ENCODE results near the gene CPLANE2. TPM values are rescaled to one million over a fixed set of nuclear protein-coding genes. Genes with fewer than 3 reads are reported as not detected.

Gene CPLANE2
- total RNA-seq, 1 experiment from 2014 or later, result 5.0 TPM

GRCh38 chr1:16229976-16230740, 6.8 kb downstream of the CPLANE2 start (continued):
- no peak for TF ChIP-seq NR2C2 (CRISPR knock-in tag; IDR thresholded peaks at IDR 0.05)
- no peak for TF ChIP-seq GRHL2 (CRISPR knock-in tag; IDR thresholded peaks at IDR 0.05; ENCODE audit: insufficient replicate concordance, severe bottlenecking)
- no peak for TF ChIP-seq TP53 (CRISPR knock-in tag; IDR thresholded peaks at IDR 0.05)
- no peak for TF ChIP-seq MYBL2 (CRISPR knock-in tag; IDR thresholded peaks at IDR 0.05)
- no peak for TF ChIP-seq OVOL2 (CRISPR knock-in tag; IDR thresholded peaks at IDR 0.05; ENCODE audit: borderline replicate concordance)
- no peak for TF ChIP-seq E2F5 (CRISPR knock-in tag; IDR thresholded peaks at IDR 0.05)
- TF ChIP-seq IRF2 (CRISPR knock-in tag; IDR thresholded peaks at IDR 0.05; ENCODE audit: borderline replicate concordance, low read depth), result no peak
- TF ChIP-seq, protein P1, sequence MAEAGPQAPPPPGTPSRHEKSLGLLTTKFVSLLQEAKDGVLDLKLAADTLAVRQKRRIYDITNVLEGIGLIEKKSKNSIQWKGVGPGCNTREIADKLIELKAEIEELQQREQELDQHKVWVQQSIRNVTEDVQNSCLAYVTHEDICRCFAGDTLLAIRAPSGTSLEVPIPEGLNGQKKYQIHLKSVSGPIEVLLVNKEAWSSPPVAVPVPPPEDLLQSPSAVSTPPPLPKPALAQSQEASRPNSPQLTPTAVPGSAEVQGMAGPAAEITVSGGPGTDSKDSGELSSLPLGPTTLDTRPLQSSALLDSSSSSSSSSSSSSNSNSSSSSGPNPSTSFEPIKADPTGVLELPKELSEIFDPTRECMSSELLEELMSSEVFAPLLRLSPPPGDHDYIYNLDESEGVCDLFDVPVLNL (CRISPR knock-in tag; IDR thresholded peaks at IDR 0.05; ENCODE audit: borderline replicate concordance, low read depth), result no peak
- no peak for TF ChIP-seq JUN (CRISPR knock-in tag; IDR thresholded peaks at IDR 0.05)

DNA sequence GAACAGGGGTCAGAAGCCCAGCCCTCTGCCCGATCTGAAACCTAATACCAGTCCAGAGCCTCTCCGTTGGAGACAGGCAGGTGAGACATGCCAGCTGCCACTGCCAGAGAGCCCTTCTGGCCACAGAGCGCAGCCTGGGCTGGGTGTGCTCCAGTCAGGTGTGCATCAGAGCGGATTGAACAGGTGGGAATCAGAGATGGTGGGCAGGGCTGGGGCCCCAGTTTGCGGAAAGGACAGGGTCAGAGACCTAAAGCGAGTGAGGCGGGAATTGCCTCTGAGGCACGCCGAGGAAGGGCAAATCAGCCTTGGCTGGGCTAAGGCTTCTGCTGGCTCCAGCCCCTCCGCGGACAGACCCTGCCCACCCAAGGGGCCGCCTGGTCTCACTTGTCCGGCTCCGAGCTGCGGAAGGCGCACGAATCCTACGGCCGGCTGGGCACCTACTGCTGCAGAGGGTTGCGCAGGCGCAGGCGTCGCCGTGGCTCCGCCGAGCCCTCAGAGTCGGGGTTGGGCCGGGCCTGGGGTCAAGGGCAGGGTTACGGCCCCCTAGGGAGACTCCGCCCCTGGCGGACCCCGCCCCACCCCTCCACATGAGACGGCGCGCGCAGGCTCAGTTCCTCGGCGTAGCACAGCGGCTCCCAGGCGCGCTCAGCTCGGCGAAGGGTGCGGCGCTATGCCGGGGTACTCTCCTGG, 10.3 kb downstream of the CPLANE2 start:
- H3K4me3 Mint-ChIP-seq, result peak overlapping the region; percentile 79
- peak; percentile 89 for ATAC-seq
- H3K4me1 Mint-ChIP-seq, result peaks cover 23% of the 10 kb centered on the region
- CTCF ChIA-PET, result interaction anchor here (0.5 to 3.4 kb wide), 8 partner anchors 9 to 167 kb away, joined by 3 to 26 read pairs (median 4); partner anchors contain the start of genes ARHGEF19, CPLANE2 and FAM131C
- POLR2A ChIA-PET, result interaction anchor here (0.6 to 1.8 kb wide), 5 partner anchors 10 to 81 kb away, joined by 3 to 7 read pairs (median 4); partner anchors contain the start of gene ARHGEF19
- peaks cover 61% of the 10 kb centered on the region for H3K27me3 Mint-ChIP-seq (ENCODE audit: low read depth)
- H3K9me3 Mint-ChIP-seq, result no peaks in the 10 kb centered on the region
- DNase-seq (ENCODE audit: low spot score), result peak; percentile 91
- H3K27ac Mint-ChIP-seq, result no peak overlapping the region
- H3K36me3 Mint-ChIP-seq, result no peaks in the 10 kb centered on the region
- TF ChIP-seq IRF2 (CRISPR knock-in tag; IDR thresholded peaks at IDR 0.05; ENCODE audit: borderline replicate concordance, low read depth) (no peak), JAZF1 (CRISPR knock-in tag; IDR thresholded peaks at IDR 0.05) (no peak), JUN (CRISPR knock-in tag; IDR thresholded peaks at IDR 0.05) (no peak), NR1H2 (CRISPR knock-in tag; IDR thresholded peaks at IDR 0.05) (no peak), CDX4 (CRISPR knock-in tag; IDR thresholded peaks at IDR 0.05; ENCODE audit: borderline replicate concordance) (no peak), ZNF263 (CRISPR knock-in tag; IDR thresholded peaks at IDR 0.05; ENCODE audit: low read depth) (no peak), FOXK1 (CRISPR knock-in tag; IDR thresholded peaks at IDR 0.05) (peak; percentile 51; the same call in 1 of the 2 replicates), TEAD1 (CRISPR knock-in tag; IDR thresholded peaks at IDR 0.05) (no peak), E2F5 (CRISPR knock-in tag; IDR thresholded peaks at IDR 0.05) (peak; percentile 38; the same call in 1 of the 2 replicates), ZBTB21 (CRISPR knock-in tag; IDR thresholded peaks at IDR 0.05; ENCODE audit: borderline replicate concordance) (no peak), ZNF512 (CRISPR knock-in tag; IDR thresholded peaks at IDR 0.05; ENCODE audit: borderline replicate concordance) (no peak), ZNF532 (CRISPR knock-in tag; IDR thresholded peaks at IDR 0.05; ENCODE audit: borderline replicate concordance) (no peak), ETV6 (CRISPR knock-in tag; IDR thresholded peaks at IDR 0.05) (peak; percentile 62; the same call in 1 of the 2 replicates)

All from WTC11 (cell line).